ENCODE measurements around the gene MAP1LC3B.

MAP1LC3B gene

GRCh38 chr16:87437327-87437726, 45.2 kb downstream of the MAP1LC3B start:
- H3K9me3 ChIP-seq (ENCODE audit: severe bottlenecking), result no peaks in the 10 kb centered on the region
- no peak for TF ChIP-seq CTCF (IDR thresholded peaks at IDR 0.05; ENCODE audit: low read depth, low read length)
- H3K27ac ChIP-seq, result no peak overlapping the region
- H3K27me3 ChIP-seq (ENCODE audit: insufficient read depth, low read depth, severe bottlenecking), result no peaks in the 10 kb centered on the region
- no peak overlapping the region for H3K4me3 ChIP-seq (ENCODE audit: low read depth, low read length)
- H3K36me3 ChIP-seq, result no peaks in the 10 kb centered on the region
- DNase-seq, result no peak

- no peaks in the 10 kb centered on the region for H3K27me3 ChIP-seq (ENCODE audit: insufficient read depth, low read depth, severe bottlenecking)
- no peak overlapping the region for H3K27ac ChIP-seq
- no peaks in the 10 kb centered on the region for H3K9me3 ChIP-seq (ENCODE audit: severe bottlenecking)
- no peak overlapping the region for H3K4me3 ChIP-seq (ENCODE audit: low read depth, low read length)
- TF ChIP-seq CTCF (IDR thresholded peaks at IDR 0.05; ENCODE audit: low read depth, low read length), result no peak
- H3K36me3 ChIP-seq, result no peaks in the 10 kb centered on the region
- no peak for DNase-seq
Measured at GRCh38 chr16:87437911-87438610, 45.9 kb downstream of the MAP1LC3B start.

- Histone ChIP-seq H3K4me3 (ENCODE audit: low read depth, low read length) (no peak overlapping the region), H3K36me3 (no peaks in the 10 kb centered on the region), H3K27me3 (ENCODE audit: insufficient read depth, low read depth, severe bottlenecking) (no peaks in the 10 kb centered on the region), H3K27ac (no peak overlapping the region), H3K9me3 (ENCODE audit: severe bottlenecking) (no peaks in the 10 kb centered on the region)
- TF ChIP-seq CTCF (IDR thresholded peaks at IDR 0.05; ENCODE audit: low read depth, low read length), result no peak
- DNase-seq, result no peak
Measured at GRCh38 chr16:87438611-87438985, 46.5 kb downstream of the MAP1LC3B start.

- no peak for TF ChIP-seq CTCF (IDR thresholded peaks at IDR 0.05; ENCODE audit: low read depth, low read length)
Measured at GRCh38 chr16:87439926-87440325, 47.8 kb downstream of the MAP1LC3B start.

GRCh38 chr16:87441886-87442580, 49.9 kb downstream of the MAP1LC3B start:
- no peak for TF ChIP-seq CTCF (IDR thresholded peaks at IDR 0.05; ENCODE audit: low read depth, low read length)

More at GRCh38 chr16:87439926-87440325, 47.8 kb downstream of the MAP1LC3B start:
- Histone ChIP-seq H3K36me3 (no peaks in the 10 kb centered on the region), H3K27me3 (ENCODE audit: insufficient read depth, low read depth, severe bottlenecking) (no peaks in the 10 kb centered on the region), H3K27ac (no peak overlapping the region), H3K9me3 (ENCODE audit: severe bottlenecking) (no peaks in the 10 kb centered on the region), H3K4me3 (ENCODE audit: low read depth, low read length) (no peak overlapping the region)
- DNase-seq, result no peak

More at GRCh38 chr16:87441886-87442580, 49.9 kb downstream of the MAP1LC3B start:
- Histone ChIP-seq H3K9me3 (ENCODE audit: severe bottlenecking) (no peaks in the 10 kb centered on the region), H3K27me3 (ENCODE audit: insufficient read depth, low read depth, severe bottlenecking) (no peaks in the 10 kb centered on the region), H3K27ac (no peak overlapping the region), H3K4me3 (ENCODE audit: low read depth, low read length) (no peak overlapping the region), H3K36me3 (no peaks in the 10 kb centered on the region; the same call in 1 of the 2 replicates)
- DNase-seq, result no peak
